PC-3 (cell line): Measurements from ENCODE around the gene SLIT2. TPM values are rescaled to one million over a fixed set of nuclear protein-coding genes. Genes with fewer than 3 reads are reported as not detected.

Source experiments
- ATAC-seq: fragments of 200-7000 bp; cut with Tn5 transposase; 2 replicates; pipeline ENCODE4 v1.9.1; 2020; ENCODE audit warnings: mild to moderate bottlenecking, moderate library complexity
- BruUV-seq: library from RNA; stranded (reverse); fragments of 400-500 nt; replicated peaks from 2 replicates; lab custom pipeline; 2021; lab: Mats Ljungman, UMichigan
- CTCF ChIA-PET: fragments of 300-600 bp; sonication (Branson Sonifier 250); formaldehyde crosslinking; loops from one replicate; lab custom pipeline; 2022; ENCODE audit warnings: antibody characterized with exemption; lab: Charles Lee
- POLR2A ChIA-PET: fragments of 300-600 bp; sonication (Branson Sonifier 250); formaldehyde crosslinking; loops from one replicate; lab custom pipeline; 2022; ENCODE audit warnings: antibody characterized with exemption; ENCODE audit not compliant: unreplicated experiment; lab: Charles Lee
- DNase-seq: peaks from one replicate; pipeline ENCODE4 v3.0.0-alpha.2; 2015
- H2AFZ ChIP-seq: fragments of 300-600 bp; sonication (generic); 2 replicates; pipeline ENCODE4 v1.6.0; 2016; ENCODE audit warnings: antibody characterized with exemption, low read length
- H3F3A ChIP-seq: fragments of 300-600 bp; sonication (generic); one replicate; pipeline ENCODE4 v1.6.0; 2017; ENCODE audit warnings: antibody characterized with exemption, low read length, control low read depth, mild to moderate bottlenecking; ENCODE audit not compliant: unreplicated experiment
- H3K27ac ChIP-seq: fragments of 300-600 bp; sonication (generic); 2 replicates; pipeline ENCODE4 v1.5.1; 2016; ENCODE audit warnings: mild to moderate bottlenecking, low read length
- H3K27me3 ChIP-seq: fragments of 300-600 bp; sonication (generic); 2 replicates; pipeline ENCODE4 v1.6.1; 2016; ENCODE audit warnings: low read length, mixed read lengths
- H3K36me3 ChIP-seq: fragments of 300-600 bp; sonication (generic); 2 replicates; pipeline ENCODE4 v1.6.1; 2016; ENCODE audit warnings: low read depth, mixed run types, low read length, mixed read lengths
- H3K4me1 ChIP-seq: fragments of 300-600 bp; sonication (generic); 2 replicates; pipeline ENCODE4 v1.5.1; 2016; ENCODE audit warnings: low read length; ENCODE audit not compliant: insufficient read depth
- H3K4me2 ChIP-seq: fragments of 300-600 bp; sonication (generic); 2 replicates; pipeline ENCODE4 v1.6.0; 2016; ENCODE audit warnings: low read length
- H3K4me3 ChIP-seq: fragments of 300-600 bp; sonication (generic); 2 replicates; pipeline ENCODE4 v1.5.1; 2016; ENCODE audit warnings: mild to moderate bottlenecking, low read length, mixed read lengths
- H3K79me2 ChIP-seq: fragments of 300-600 bp; sonication (generic); 2 replicates; pipeline ENCODE4 v1.6.1; 2017; ENCODE audit warnings: low read length, mixed read lengths
- H3K9ac ChIP-seq: fragments of 300-600 bp; sonication (generic); 2 replicates; pipeline ENCODE4 v1.6.0; 2016; ENCODE audit warnings: mild to moderate bottlenecking, low read length
- H3K9me2 ChIP-seq: fragments of 300-600 bp; sonication (generic); replicated peaks from 2 replicates; pipeline ENCODE4 v1.6.1; 2016; ENCODE audit warnings: mixed run types, low read length, mixed read lengths
- H3K9me3 ChIP-seq: fragments of 300-600 bp; sonication (generic); 2 replicates; pipeline ENCODE4 v1.6.1; 2016; ENCODE audit warnings: low read length, mixed read lengths
- H4K20me1 ChIP-seq: fragments of 300-600 bp; sonication (generic); 2 replicates; pipeline ENCODE4 v1.6.1; 2016; ENCODE audit warnings: low read length, mixed read lengths
- CTCF ChIP-seq: fragments of 300-600 bp; sonication (generic); conservative IDR thresholded peaks from 2 replicates; pipeline ENCODE4 v1.5.1; 2017; ENCODE audit warnings: antibody characterized with exemption, low read depth, mild to moderate bottlenecking, low read length
- EZH2 ChIP-seq: fragments of 300-600 bp; sonication (generic); IDR thresholded peaks from one replicate; pipeline ENCODE4 v1.6.1; 2017; ENCODE audit warnings: antibody characterized with exemption, mild to moderate bottlenecking, low read length; ENCODE audit not compliant: unreplicated experiment
- EZH2phosphoT487 ChIP-seq: fragments of 300-600 bp; sonication (generic); IDR thresholded peaks from 2 replicates; pipeline ENCODE4 v1.6.1; 2018; ENCODE audit warnings: mild to moderate bottlenecking, antibody characterized with exemption, low read length, borderline replicate concordance
- intact Hi-C: fragments of 100-400 bp; cut with micrococcal nuclease; formaldehyde crosslinking; loops from 2 replicates; pipeline ENCODE4 v1.9.0; 2023
- total RNA-seq: library from RNA; depleted of rRNA; stranded (reverse); fragments of >200 nt; gene quantifications from 2 replicates; pipeline ENCODE4 v1.2.3, GENCODE V29; 2014

Gene SLIT2
- total RNA-seq, 1 experiment from 2014 or later, result 19.1 TPM

DNA sequence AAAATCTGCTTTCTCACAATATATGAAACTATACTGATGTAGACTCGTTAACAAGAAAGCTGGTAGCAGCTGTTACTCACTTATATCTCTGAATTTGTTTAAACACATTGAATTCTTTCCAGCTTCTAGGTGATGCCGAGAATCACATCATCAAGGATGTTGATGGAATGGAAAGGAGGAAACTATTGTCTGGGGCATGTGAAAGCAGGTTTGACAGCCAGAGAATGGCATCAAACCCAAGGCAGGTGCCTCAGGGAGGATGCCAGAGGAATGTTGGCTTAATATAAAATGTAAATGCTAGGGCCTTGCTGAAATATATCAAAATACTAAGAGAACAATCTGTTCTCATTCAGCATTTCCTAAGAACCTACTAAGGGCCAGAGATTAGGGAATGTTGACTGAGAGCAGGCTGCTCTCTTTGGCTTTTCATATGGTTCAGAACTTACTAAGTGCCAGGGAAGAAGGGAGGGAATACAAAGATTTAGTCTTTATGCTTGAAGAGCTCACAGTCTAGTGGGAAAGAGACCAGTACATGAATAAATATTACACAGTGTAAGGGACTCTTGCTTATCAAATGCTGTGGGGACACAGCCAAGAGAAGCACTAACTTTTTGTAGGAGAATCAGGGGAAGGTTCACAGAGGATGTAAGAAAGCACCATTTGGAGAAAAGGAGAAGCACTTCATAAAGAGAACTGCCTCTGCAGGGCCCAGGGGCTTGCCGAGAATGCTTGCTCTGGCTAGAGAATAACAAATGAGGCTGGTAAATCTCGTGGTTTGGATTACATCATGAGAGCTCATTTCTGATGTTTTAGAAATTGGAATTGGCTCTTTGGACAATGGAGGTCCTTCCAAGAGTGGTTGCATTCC lies 14.7 kb downstream of the SLIT2 start:
- Histone ChIP-seq H2AFZ (no peak overlapping the region), H3K9me3 (no peaks in the 10 kb centered on the region), H3K36me3 (peaks cover 19% of the 10 kb centered on the region; the same call in 1 of the 2 replicates), H3F3A (no peaks in the 10 kb centered on the region), H3K27me3 (no peaks in the 10 kb centered on the region), H3K4me3 (no peak overlapping the region), H3K79me2 (peaks cover 79% of the 10 kb centered on the region), H3K4me1 (peaks cover 38% of the 10 kb centered on the region), H3K9me2 (no peaks in the 10 kb centered on the region), H3K9ac (no peak overlapping the region), H3K27ac (peak overlapping the region; percentile 41), H3K4me2 (peak overlapping the region; percentile 53), H4K20me1 (peaks cover 15% of the 10 kb centered on the region; the same call in 1 of the 2 replicates)
- DNase-seq (no peak), ATAC-seq (no peak)
- CTCF ChIA-PET, result no interaction called here
- intact Hi-C loops, result no loop called here
- TF ChIP-seq EZH2 (no peak), CTCF (no peak), EZH2phosphoT487 (no peak)
- no TSS peak for BruUV-seq
- POLR2A ChIA-PET, result no interaction called here

- peaks cover 78% of the 10 kb centered on the region for H3K79me2 ChIP-seq
- TF ChIP-seq EZH2, result no peak
- no peak for TF ChIP-seq CTCF
- no peak for TF ChIP-seq EZH2phosphoT487
- H2AFZ ChIP-seq, result no peak overlapping the region
- no peaks in the 10 kb centered on the region for H3K9me2 ChIP-seq
- intact Hi-C loops, result no loop called here
- peaks cover 20% of the 10 kb centered on the region; the same call in 1 of the 2 replicates for H4K20me1 ChIP-seq
- no peaks in the 10 kb centered on the region for H3K27me3 ChIP-seq
- no peaks in the 10 kb centered on the region for H3F3A ChIP-seq
- POLR2A ChIA-PET, result no interaction called here
- no peak overlapping the region for H3K9ac ChIP-seq
- DNase-seq, result no peak
- H3K4me2 ChIP-seq, result no peak overlapping the region
- CTCF ChIA-PET, result no interaction called here
- no peak overlapping the region for H3K27ac ChIP-seq
- no peaks in the 10 kb centered on the region for H3K9me3 ChIP-seq
- H3K4me3 ChIP-seq, result no peak overlapping the region
- H3K4me1 ChIP-seq, result peaks cover 42% of the 10 kb centered on the region
- no TSS peak for BruUV-seq
- ATAC-seq, result no peak
- H3K36me3 ChIP-seq, result peaks cover 12% of the 10 kb centered on the region; the same call in 1 of the 2 replicates
Measured at GRCh38 chr4:20268028-20268427, 16.3 kb downstream of the SLIT2 start.

GRCh38 chr4:20269320-20269719 lies 17.6 kb downstream of the SLIT2 start:
- Histone ChIP-seq H3K4me1 (peaks cover 41% of the 10 kb centered on the region), H3K9ac (no peak overlapping the region), H3F3A (no peaks in the 10 kb centered on the region), H3K9me3 (no peaks in the 10 kb centered on the region), H3K27me3 (no peaks in the 10 kb centered on the region), H3K27ac (no peak overlapping the region), H3K79me2 (peaks cover 81% of the 10 kb centered on the region), H4K20me1 (peaks cover 25% of the 10 kb centered on the region), H3K9me2 (no peaks in the 10 kb centered on the region), H3K4me2 (no peak overlapping the region), H3K4me3 (no peak overlapping the region), H2AFZ (no peak overlapping the region), H3K36me3 (peaks cover 15% of the 10 kb centered on the region; the same call in 1 of the 2 replicates)
- no peak for TF ChIP-seq CTCF
- TF ChIP-seq EZH2, result no peak
- TF ChIP-seq EZH2phosphoT487, result no peak
- no TSS peak for BruUV-seq
- ChIA-PET CTCF (no interaction called here), POLR2A (no interaction called here)
- ATAC-seq, result no peak
- intact Hi-C loops, result no loop called here
- DNase-seq, result no peak
